Kidney (tissue), 14 donors: ENCODE measurements around the gene OR2A25. TPM values are rescaled to one million over a fixed set of nuclear protein-coding genes. Genes with fewer than 3 reads are reported as not detected.

Experiments
- DNase-seq, 5 donors: peaks; one replicate each; pipeline ENCODE4 v3.0.0-alpha.2; 2013 to 2020
- FAIRE-seq: peaks from 2 replicates; lab custom pipeline; 2012; peaks lifted over from hg19 to GRCh38; lab: Jason Lieb, UNC
- H3K27ac ChIP-seq, 2 donors: one replicate each; pipeline ENCODE4 v1.7.0; 2013; ENCODE audit warnings: low read depth in 2 of 2, low read length in 2 of 2, inconsistent platforms in 1 of 2
- H3K27me3 ChIP-seq: one replicate; pipeline ENCODE4 v1.7.1; 2013; ENCODE audit warnings: low read length, inconsistent platforms; ENCODE audit not compliant: control insufficient read depth, insufficient read depth
- H3K36me3 ChIP-seq, 3 donors: one replicate each; pipeline versions ENCODE4 v1.7.0 to v1.7.1; 2013; ENCODE audit warnings: low read length in 3 of 3, control low read depth in 1 of 3, inconsistent platforms in 1 of 3; ENCODE audit not compliant: insufficient read depth in 3 of 3, control insufficient read depth in 2 of 3
- H3K4me1 ChIP-seq, 3 donors: one replicate each; pipeline versions ENCODE4 v1.7.0 to v1.7.1; 2013; ENCODE audit warnings: low read length in 3 of 3, inconsistent platforms in 1 of 3, low read depth in 1 of 3; ENCODE audit not compliant: control insufficient read depth in 2 of 3, insufficient read depth in 2 of 3
- H3K4me3 ChIP-seq, 3 donors: one replicate each; pipeline versions ENCODE4 v1.7.0 to v1.8.1; 2013; ENCODE audit warnings: low read length in 3 of 3, control low read depth in 1 of 3, inconsistent platforms in 1 of 3
- H3K9ac ChIP-seq, 3 donors: one replicate each; pipeline versions ENCODE4 v1.7.0 to v1.7.1; 2013; ENCODE audit warnings: low read length in 3 of 3, control low read depth in 1 of 3, inconsistent platforms in 1 of 3
- H3K9me3 ChIP-seq, 3 donors: one replicate each; pipeline versions ENCODE4 v1.7.0 to v1.7.1; 2013; ENCODE audit warnings: low read length in 3 of 3, control low read depth in 1 of 3, inconsistent platforms in 1 of 3; ENCODE audit not compliant: control insufficient read depth in 2 of 3, insufficient read depth in 1 of 3
- intact Hi-C: fragments of 100-400 bp; cut with DNase I; formaldehyde crosslinking; loops from one replicate; pipeline ENCODE4 v1.11.1; 2022
- polyA plus RNA-seq: library from polyadenylated mRNA; stranded (reverse); fragments of 350-450 nt; fragmentation: Illumina TruSeq; extraction: RNeasy Lipid Tissue Mini Kit (QIAGEN cat#74804); gene quantifications from one replicate; pipeline ENCODE4 v1.2.3, GENCODE V29; 2014; ENCODE audit warnings: low read depth, low replicate concordance; ENCODE audit not compliant: insufficient read depth
- total RNA-seq: library from RNA; stranded (reverse); fragmentation: NEBNext Ultra II Directional; extraction: Animal tissue kit (Norgen Biotek cat#: 25700); gene quantifications from one replicate; pipeline ENCODE4 v1.2.1, GENCODE V29; 2021
- TF ChIP-seq, protein P1 (sequence below): IDR thresholded peaks from 3 replicates; pipeline ENCODE4 v1.5.1; 2012; ENCODE audit warnings: mild to moderate bottlenecking, moderate library complexity, borderline replicate concordance; ENCODE audit not compliant: insufficient read depth; ENCODE audit errors: extremely low read depth
- donor health status: control.
- donor health status: control.
- donor health status: control.
- donor health status: control.
- donor health status: control.
- donor health status: DM: yes; HTN: yes; CAD: no.
- donor health status: Normal renal cell carcinoma (clear cell type).

Gene OR2A25
- total and polyA plus RNA-seq, 2 donors from 2014 or later, result not detected

- DNase-seq, result peak in 2 of 5 donors; percentile 30 to 47
- FAIRE-seq, result peak; percentile 90
- TF ChIP-seq, protein P1, sequence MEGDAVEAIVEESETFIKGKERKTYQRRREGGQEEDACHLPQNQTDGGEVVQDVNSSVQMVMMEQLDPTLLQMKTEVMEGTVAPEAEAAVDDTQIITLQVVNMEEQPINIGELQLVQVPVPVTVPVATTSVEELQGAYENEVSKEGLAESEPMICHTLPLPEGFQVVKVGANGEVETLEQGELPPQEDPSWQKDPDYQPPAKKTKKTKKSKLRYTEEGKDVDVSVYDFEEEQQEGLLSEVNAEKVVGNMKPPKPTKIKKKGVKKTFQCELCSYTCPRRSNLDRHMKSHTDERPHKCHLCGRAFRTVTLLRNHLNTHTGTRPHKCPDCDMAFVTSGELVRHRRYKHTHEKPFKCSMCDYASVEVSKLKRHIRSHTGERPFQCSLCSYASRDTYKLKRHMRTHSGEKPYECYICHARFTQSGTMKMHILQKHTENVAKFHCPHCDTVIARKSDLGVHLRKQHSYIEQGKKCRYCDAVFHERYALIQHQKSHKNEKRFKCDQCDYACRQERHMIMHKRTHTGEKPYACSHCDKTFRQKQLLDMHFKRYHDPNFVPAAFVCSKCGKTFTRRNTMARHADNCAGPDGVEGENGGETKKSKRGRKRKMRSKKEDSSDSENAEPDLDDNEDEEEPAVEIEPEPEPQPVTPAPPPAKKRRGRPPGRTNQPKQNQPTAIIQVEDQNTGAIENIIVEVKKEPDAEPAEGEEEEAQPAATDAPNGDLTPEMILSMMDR, result peak; percentile 26
Observed at GRCh38 chr7:144027070-144027469, 42.5 kb upstream of the OR2A25 start.

DNA sequence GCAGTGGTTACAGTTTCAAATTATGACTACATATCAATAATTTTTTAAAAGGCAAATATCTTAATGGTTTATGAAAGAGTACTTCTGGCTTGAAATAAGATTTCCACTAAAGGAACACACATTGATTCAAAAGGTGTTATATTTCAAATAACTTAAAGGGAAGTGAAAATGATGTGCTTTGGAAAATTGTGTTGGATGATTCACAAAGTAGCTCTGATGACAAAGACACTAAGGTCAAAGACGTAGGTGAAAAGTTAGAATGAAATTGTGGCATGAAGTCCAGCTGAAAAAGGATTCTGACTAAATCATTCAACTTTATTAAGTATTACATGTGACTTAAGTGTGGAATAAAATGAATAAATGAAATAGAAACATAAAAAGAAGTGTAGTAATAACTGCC, 41.6 kb upstream of the OR2A25 start:
- Histone ChIP-seq H3K9me3 (no peaks in the 10 kb centered on the region), H3K4me3 (no peak overlapping the region), H3K9ac (no peak overlapping the region), H3K27me3 (no peaks in the 10 kb centered on the region), H3K4me1 (no peaks in the 10 kb centered on the region), H3K36me3 (no peaks in the 10 kb centered on the region), H3K27ac (no peak overlapping the region)
- intact Hi-C loops, result no loop called here
- FAIRE-seq (no peak), DNase-seq (no peak)
- TF ChIP-seq, protein P1, result no peak

More at GRCh38 chr7:144027070-144027469, 42.5 kb upstream of the OR2A25 start:
- Histone ChIP-seq H3K4me1 (no peaks in the 10 kb centered on the region), H3K27ac (no peak overlapping the region), H3K9me3 (no peaks in the 10 kb centered on the region), H3K9ac (no peak overlapping the region), H3K27me3 (no peaks in the 10 kb centered on the region), H3K36me3 (no peaks in the 10 kb centered on the region), H3K4me3 (no peak overlapping the region)
- intact Hi-C loops, result no loop called here

GRCh38 chr7:144028547-144028946, 41.1 kb upstream of the OR2A25 start:
- Histone ChIP-seq H3K27ac (no peak overlapping the region), H3K27me3 (no peaks in the 10 kb centered on the region), H3K36me3 (no peaks in the 10 kb centered on the region), H3K4me1 (no peaks in the 10 kb centered on the region), H3K9ac (no peak overlapping the region), H3K4me3 (no peak overlapping the region), H3K9me3 (no peaks in the 10 kb centered on the region)
- DNase-seq (no peak), FAIRE-seq (no peak)
- intact Hi-C loops, result no loop called here
- TF ChIP-seq, protein P1, result no peak

DNA sequence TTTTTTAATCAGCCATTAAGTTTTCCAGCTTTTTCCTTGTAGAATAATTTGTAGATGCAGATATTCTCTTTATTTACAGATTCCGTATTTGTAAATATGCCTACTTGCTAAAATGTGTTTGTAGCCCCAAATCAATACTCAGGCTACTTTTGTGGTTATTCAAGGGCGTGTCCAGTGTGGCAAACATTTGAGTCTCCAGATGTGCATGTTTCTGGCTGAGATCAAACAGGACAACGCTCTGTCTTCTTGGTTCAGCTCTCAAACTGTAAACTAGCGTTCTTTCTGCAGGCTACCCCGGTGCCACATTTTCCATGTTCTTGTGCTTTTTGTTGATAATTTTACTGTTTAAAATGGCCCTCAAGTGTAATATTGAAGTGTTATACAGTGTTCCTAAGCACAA, 37.1 kb upstream of the OR2A25 start:
- H3K9me3 ChIP-seq, result no peaks in the 10 kb centered on the region
- H3K4me3 ChIP-seq, result no peak overlapping the region
- H3K27me3 ChIP-seq, result no peaks in the 10 kb centered on the region
- TF ChIP-seq, protein P1, result no peak
- FAIRE-seq, result no peak
- intact Hi-C loops, result no loop called here
- no peaks in the 10 kb centered on the region for H3K36me3 ChIP-seq
- no peak overlapping the region for H3K27ac ChIP-seq
- DNase-seq, result no peak
- H3K4me1 ChIP-seq, result no peaks in the 10 kb centered on the region
- no peak overlapping the region for H3K9ac ChIP-seq
